ENCODE measurements around the gene TAGLN3.

GRCh38 chr3:112053229-112053628, 54.5 kb downstream of the TAGLN3 start:
- TF ChIP-seq PAX8 (CRISPR knock-in tag; IDR thresholded peaks at IDR 0.05; ENCODE audit: borderline replicate concordance) (no peak), BHLHE40 (IDR thresholded peaks at IDR 0.05; ENCODE audit: low read length) (no peak), CTCF (CRISPR knock-in tag; IDR thresholded peaks at IDR 0.05) (no peak), ZNF207 (IDR thresholded peaks at IDR 0.05; ENCODE audit: borderline replicate concordance) (no peak), ZBTB33 (CRISPR knock-in tag; IDR thresholded peaks at IDR 0.05) (no peak), ZNF441 (CRISPR knock-in tag; IDR thresholded peaks at IDR 0.05; ENCODE audit: borderline replicate concordance) (no peak), NFE2L2 (IDR thresholded peaks at IDR 0.05; ENCODE audit: low read length) (no peak)
- TF ChIP-seq, protein P1, sequence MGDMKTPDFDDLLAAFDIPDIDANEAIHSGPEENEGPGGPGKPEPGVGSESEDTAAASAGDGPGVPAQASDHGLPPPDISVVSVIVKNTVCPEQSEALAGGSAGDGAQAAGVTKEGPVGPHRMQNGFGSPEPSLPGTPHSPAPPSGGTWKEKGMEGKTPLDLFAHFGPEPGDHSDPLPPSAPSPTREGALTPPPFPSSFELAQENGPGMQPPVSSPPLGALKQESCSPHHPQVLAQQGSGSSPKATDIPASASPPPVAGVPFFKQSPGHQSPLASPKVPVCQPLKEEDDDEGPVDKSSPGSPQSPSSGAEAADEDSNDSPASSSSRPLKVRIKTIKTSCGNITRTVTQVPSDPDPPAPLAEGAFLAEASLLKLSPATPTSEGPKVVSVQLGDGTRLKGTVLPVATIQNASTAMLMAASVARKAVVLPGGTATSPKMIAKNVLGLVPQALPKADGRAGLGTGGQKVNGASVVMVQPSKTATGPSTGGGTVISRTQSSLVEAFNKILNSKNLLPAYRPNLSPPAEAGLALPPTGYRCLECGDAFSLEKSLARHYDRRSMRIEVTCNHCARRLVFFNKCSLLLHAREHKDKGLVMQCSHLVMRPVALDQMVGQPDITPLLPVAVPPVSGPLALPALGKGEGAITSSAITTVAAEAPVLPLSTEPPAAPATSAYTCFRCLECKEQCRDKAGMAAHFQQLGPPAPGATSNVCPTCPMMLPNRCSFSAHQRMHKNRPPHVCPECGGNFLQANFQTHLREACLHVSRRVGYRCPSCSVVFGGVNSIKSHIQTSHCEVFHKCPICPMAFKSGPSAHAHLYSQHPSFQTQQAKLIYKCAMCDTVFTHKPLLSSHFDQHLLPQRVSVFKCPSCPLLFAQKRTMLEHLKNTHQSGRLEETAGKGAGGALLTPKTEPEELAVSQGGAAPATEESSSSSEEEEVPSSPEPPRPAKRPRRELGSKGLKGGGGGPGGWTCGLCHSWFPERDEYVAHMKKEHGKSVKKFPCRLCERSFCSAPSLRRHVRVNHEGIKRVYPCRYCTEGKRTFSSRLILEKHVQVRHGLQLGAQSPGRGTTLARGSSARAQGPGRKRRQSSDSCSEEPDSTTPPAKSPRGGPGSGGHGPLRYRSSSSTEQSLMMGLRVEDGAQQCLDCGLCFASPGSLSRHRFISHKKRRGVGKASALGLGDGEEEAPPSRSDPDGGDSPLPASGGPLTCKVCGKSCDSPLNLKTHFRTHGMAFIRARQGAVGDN (CRISPR knock-in tag; IDR thresholded peaks at IDR 0.05): no peak
- TF ChIP-seq, protein P2, sequence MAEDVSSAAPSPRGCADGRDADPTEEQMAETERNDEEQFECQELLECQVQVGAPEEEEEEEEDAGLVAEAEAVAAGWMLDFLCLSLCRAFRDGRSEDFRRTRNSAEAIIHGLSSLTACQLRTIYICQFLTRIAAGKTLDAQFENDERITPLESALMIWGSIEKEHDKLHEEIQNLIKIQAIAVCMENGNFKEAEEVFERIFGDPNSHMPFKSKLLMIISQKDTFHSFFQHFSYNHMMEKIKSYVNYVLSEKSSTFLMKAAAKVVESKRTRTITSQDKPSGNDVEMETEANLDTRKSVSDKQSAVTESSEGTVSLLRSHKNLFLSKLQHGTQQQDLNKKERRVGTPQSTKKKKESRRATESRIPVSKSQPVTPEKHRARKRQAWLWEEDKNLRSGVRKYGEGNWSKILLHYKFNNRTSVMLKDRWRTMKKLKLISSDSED (CRISPR knock-in tag; IDR thresholded peaks at IDR 0.05): no peak
